Activated CD4-positive, alpha-beta T cell treated with anti-CD3 and anti-CD28 coated beads, Interleukin-2, amount 50 U/mL, for 24 hours (primary cell): ENCODE data around the gene BCAS2.

Experiments
- DNase-seq, 2 donors: peaks; one replicate each; pipeline ENCODE4 v3.0.0-alpha.2; 2020; ENCODE audit warnings: low read depth in 1 of 2, low spot score in 1 of 2

Gene BCAS2

DNA sequence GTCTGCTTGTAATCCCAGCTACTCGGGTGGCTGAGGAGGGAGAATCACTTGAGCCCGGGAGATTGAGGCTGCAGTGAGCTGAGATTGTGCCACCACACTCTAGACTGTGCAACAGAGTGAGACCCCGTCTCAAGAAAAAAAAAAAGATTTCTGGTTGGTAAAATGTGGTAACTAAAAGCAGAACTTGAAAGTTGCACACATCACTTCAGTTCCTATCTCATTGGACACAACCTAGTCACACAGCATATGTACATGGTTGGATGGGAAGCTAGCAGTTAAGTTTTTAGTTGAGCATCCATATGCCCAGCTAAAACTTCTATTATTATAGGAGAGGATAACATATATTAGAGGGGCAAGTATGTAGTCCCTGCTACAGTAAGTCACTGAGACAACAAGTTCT lies 22.1 kb downstream of the BCAS2 start:
- no peak for DNase-seq

DNA sequence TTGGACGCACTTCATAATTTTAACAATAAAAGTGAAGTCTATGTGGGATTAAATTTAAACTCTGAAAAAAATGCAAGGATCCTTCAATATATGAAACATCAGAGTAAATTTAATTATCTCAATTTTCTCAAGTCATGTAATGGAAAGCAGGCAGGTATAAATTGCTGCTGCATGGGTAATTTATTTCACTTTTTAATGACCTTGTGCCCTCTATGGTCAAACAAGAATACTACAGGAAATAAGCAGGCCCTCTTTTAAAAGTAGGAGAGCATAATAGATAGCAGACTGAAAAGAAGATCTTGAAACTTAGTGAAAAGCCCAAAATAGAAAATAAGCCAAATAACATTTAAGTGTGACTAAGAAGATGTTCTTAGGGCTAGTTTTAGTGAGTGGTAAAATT lies 22.9 kb downstream of the BCAS2 start:
- DNase-seq: no peak

DNA sequence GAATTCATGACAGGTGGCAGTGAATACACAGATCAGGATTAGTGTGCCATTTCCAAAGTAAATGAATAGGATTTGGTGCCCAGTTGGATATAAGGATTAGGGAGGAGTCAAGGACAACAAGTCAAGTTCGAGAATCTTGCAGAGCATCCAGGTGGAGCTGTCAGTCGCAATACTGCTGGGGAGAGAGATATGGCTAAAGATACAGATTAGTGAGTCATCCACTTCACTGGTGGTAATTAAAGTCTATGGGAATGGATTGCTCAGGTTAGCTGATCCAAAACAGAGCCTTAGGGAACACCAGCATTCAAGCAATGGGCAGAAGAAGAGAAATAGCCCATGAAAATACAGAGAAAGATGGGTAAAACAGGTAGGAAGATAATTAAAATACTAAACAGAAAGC lies 26.8 kb downstream of the BCAS2 start:
- no peak for DNase-seq

DNA sequence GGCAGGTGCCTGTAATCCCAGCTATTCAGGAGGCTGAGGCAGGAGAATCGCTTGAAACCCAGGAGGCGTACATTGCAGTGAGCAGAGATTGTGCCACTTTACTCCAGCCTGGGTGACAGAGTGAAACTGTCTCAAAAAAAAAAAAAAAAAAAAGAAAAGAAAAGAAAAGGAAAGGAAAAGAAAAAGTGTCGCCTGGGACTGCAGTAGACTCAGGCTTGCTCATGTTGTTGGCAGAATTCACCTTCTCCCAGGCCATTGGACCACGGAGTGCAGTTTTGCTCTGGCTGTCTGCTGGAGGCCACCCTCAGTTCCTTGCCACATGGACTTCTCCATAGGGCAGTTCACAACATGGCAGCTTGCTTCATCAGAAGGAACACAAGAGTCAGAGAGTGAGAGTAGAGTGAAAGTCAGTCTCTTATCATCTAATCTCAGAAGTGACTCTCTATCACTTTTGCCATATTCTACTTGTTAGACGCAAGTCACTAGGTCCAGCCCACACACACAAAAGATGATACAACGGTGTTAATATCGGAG lies 29.2 kb downstream of the BCAS2 start:
- DNase-seq: no peak

DNA sequence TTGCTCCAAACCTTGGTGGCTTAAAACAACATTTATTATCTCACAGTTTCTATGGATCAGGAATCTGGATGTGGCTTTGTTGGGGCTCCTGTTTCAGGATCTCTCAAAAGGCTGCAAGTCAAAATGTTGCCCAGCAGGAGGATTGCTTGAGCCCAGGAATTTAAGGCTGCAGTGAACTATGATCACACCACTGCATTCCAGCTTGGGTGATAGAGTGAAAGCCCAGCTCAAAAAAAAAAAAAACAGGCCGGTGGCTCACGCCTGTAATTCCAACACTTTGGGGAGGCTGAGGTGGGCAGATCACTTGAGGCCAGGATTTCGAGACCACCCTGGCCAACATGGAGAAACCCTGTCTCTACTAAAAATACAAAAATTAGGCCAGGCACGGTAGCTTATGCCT lies 30.0 kb downstream of the BCAS2 start:
- no peak for DNase-seq

DNA sequence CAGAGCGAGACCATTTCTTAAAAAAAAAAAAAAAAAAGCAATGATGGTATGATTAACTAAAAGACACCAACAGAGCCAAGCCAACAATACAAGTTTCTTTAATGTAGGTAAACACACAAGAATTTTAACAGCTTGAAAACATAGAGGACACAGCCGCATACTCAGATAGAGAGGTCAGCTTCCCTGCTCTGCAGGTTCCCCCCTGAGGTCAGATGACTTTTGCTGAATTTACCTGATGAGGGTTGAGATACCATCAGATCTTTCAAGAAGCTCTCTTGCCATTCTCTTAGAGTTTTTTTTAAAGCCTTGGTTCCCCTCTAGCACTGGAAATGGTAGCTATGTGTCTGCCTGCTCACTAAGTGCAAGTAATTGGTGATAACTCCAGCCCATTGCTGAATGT lies 31.1 kb downstream of the BCAS2 start:
- DNase-seq: no peak

DNA sequence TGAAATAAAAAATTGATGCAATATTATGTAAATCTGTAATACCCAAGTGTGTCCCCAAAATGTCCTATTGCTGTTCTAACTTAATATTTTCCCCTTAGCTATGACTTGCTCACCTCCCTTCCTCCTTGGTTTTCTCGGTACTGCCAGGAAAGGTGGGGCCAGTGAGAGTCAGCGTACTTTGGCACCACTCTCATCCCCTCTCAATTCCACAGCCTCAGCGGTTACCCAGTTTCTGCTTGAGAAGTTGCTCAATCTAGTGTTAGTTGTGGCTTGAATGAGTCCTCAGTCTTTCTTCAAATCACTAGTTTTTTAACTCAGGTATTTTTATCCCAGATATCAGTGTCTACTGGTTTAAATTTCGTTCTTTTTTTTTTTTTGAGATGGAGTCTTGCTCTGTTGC lies 32.3 kb downstream of the BCAS2 start:
- DNase-seq: no peak

DNA sequence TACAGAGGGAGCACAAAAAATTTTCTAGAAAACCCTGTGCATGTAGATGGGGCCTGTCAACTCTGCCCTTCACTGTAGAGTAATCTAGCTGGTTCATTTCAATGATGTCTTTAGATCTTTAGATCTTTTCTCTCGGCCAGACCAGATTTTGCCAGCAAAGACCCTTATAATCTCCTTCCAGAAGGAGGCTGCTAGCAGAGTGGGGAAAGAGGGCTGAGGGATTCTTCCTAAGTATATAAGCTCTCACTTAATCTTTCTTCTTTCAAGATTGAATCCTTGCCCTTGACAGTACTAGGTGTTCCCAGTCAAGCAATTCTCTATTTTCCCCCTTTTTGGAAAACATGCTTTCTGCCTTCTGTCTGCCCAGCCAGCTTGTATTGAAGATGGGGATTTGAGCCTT lies 34.3 kb downstream of the BCAS2 start:
- no peak for DNase-seq

DNA sequence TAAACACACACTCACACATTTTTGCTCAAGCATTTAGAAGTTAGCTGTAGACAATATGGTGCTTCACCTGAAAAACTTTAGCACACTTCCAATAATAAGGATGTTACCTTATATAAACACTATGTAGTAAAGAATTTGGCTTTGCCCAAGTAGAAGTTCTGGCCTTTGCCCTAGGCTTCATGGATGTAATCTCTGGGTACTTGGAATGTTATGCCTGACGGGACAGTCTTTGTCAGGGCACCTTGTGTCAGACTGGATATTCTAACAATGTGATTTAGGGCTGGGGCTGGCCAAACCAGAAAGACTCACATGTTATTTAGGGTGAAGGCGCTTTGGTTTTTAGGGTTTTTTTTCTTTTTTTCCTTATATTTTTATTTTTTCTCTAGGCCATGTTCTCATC lies 35.6 kb downstream of the BCAS2 start:
- no peak for DNase-seq

DNA sequence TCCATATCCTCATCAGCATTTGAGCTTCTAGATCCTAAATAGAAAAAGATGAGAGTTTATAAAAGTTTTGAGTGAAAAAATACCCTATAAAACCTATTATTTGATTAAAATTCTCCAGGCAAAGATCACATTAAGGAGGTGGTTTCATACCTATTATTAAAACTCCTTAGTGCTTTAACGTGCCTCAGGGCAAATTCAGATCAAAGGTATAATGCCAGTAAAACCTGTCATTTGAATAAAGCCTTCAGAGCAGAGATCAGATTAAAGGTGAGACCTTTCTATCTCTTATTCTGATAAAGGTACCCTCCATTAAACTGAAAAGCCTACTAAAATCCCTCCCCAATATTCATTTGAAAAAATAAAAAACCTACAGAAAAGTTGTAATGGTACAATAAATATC lies 36.1 kb downstream of the BCAS2 start:
- DNase-seq: no peak

DNA sequence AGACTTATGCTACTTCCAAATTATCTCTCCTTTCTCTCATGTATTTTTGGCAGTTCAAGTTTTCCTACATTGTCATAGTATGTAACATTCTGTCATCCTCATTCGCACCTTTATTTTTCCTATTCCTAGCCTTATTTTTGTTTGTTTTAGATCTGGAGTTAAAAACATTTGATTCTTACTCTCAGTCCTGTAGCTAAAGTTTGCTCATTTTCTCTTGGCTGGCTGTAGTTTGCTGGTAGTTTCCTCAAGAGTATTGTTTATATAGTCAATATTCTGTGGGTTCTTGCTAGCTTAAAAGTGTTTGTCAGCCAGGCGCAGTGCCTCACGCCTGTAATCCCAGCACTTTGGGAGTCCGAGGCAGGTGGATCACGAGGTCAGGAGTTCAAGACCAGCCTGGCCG lies 40.6 kb downstream of the BCAS2 start:
- no peak for DNase-seq

DNA sequence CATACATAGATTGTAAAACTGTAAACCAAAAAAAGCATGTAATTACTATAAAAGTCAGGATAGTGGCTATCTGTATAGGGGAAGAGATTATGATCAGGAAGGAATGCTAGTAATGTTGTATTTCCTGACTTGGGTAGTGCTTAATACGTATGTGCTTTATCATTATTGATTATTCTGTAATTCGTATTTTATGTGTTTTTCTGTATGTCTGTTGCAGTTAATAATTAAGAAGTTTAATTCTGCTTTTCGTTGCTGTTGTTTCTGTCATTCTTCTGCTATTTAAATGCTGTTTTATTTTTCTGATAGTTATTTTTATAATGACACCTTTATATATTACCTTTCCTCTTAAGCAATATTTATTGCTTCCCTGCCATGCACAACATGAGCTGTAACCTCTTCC lies 41.1 kb downstream of the BCAS2 start:
- DNase-seq: no peak

DNA sequence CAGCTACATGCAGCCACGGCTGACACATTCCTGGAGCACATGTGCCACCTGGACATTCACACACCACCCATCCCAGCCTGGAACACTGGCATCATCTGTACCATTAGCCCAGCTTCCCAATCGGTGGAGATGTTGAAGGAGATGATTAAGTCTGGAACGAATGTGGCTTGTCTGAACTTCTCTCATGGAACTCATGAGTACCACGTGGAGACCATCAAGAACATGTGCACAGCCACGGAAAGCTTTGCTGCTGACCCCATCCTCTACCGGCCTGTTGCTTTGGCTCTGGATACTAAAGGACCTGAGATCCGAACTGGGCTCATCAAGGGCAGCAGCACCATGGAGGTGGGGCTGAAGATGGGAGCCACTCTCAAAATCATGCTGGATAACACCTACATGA lies 45.4 kb downstream of the BCAS2 start:
- no peak for DNase-seq

DNA sequence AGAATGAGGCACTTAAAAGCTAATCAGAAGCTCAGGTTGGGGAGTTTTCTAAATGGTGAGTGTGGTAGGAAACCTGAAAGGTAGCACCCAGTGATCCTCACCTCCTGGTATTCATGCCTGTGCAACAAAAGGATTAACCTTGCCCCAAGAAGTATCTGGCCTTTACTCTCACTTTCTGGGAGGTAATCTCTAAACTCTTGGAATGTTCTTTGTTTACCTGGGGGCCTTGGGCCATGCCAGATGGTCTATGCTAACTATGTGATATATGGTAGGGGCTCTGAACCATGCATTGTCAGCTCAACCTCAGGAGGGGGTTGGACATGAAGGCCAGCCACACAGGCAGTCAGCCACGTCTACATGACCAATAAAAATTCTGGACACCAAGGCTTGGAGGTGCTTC lies 46.0 kb downstream of the BCAS2 start:
- DNase-seq: no peak

DNA sequence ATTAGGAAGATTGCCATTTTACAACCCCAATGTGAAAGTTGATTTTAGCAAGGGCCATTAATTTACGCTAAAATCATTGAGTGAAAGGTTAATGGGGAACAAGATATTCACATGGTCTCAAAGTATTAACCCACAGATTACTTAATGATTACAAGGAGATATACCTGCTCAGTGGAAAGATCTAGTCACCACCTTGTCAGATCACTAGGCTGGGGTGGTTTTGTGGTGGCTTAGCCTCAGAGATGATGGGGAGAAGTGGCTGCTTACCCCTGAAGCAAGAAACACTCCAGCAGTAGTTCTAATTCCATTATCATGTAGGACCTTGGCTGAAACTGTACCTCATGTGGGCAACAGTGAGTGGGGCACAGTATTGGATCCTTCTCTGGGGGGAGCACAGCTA lies 50.3 kb downstream of the BCAS2 start:
- DNase-seq: no peak

DNA sequence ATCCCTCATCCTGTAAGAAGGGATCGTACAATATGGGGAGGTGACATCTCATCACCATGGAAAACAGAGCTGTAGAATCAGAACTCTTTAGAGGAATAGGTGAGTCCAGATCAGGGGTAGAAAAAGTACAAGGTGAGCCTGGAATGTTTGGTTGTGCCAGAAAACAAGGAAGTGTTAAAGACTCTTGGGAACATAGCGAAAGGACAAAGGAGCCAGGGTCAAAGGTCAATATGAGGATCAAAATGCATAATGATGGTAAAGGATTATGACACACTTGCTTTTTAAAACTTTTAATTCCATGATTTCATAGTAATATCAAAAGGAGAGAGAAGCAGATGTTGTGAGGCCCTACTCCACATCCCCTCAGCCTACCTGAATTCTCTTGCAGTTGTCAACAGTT lies 51.2 kb downstream of the BCAS2 start:
- no peak for DNase-seq

DNA sequence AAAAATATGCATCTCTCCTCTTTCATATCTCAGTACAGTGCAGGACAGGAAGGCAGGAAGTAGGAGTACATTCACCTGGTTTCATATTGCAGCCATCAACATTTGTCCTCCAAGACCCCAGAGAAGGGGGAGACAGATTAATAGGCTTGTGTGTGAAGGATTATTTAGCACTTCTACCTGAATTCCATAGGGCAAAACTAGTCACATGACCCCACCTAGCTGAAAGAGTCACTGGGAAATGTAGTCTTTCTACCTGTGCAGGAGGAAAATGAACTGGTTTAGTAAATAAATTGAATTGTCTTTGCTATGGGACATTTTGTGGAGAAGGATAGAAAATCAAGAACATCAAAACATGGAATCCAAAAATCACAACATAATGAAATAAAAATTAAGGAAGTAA lies 56.5 kb downstream of the BCAS2 start:
- DNase-seq: no peak

DNA sequence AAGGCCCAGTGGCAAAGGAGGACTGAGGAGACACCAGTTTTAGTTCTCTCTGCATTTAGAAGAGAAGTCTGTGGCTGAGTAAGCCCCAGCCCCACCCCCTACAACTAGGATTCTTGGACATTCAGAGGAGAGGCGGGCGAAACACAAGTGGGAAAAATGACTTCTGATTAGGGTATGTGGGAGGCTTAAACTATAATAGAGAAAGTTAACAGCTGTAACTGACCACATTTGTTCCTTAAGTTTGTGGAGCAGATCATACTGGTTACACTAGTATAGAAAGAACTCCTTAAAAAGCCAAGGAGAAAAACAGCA lies 59.2 kb downstream of the BCAS2 start:
- DNase-seq: no peak

DNA sequence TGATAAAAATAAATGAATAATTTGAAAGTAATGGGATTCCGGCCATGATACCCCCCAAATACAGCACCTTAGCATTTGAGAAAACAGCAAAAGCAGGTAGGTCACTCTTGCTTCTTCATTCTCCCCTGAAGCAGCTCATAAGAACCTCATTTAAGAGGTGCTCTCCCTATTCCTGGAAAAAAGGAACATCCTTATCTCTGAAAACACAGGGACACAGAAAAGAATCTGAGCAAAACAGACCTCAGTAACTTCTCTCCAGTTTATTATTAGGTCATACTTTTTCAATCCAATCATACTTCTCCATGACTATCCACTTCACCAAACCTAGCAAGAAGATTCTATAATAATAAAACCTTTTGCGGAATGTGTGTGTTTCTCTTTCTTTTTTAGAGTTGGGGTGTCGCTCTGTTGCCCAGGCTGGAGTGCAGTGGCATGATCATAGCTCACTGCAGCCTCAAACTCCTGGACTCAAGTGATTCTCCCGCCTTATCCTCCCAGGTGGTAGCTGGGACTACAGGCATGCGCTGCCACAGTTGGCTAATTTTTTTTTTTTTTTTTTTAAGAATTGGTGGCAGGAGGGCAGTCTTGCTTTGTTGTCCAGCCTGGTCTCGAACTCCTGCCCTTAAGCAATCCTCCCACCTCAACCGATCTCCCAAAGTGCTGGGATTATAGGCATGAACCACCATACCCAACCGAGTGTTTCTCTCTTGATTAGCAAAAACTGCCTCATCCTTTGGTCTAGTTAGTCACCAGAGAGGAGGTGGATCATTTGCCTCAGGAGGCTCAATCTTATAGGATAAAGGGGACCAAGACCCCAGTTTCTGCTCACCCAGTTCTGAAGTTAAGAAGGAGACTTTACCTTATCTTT lies 59.8 kb downstream of the BCAS2 start:
- DNase-seq: no peak
